Erythroblast (primary cell): ENCODE results near the gene IGFBP4.

Source experiments
- GATA1 ChIP-seq: IDR thresholded peaks from 2 replicates; pipeline ENCODE4 v1.6.1; 2011; ENCODE audit warnings: low read depth, mild to moderate bottlenecking, control low read depth, low read length, moderate library complexity
- POLR2A ChIP-seq: IDR thresholded peaks from 2 replicates; pipeline ENCODE4 v1.6.1; 2011; ENCODE audit warnings: mild to moderate bottlenecking, low read length

DNA sequence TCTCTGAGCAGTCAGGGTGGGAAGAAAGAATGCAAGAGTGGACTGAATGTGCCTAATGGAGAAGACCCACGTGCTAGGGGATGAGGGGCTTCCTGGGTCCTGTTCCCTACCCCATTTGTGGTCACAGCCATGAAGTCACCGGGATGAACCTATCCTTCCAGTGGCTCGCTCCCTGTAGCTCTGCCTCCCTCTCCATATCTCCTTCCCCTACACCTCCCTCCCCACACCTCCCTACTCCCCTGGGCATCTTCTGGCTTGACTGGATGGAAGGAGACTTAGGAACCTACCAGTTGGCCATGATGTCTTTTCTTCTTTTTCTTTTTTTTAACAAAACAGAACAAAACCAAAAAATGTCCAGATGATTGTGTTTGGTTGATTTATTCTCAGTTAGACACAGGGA lies 14.1 kb downstream of the IGFBP4 start:
- no peak for TF ChIP-seq POLR2A
- no peak for TF ChIP-seq GATA1
